H9 (cell line): Measurements from ENCODE around the gene WHRN. TPM values are rescaled to one million over a fixed set of nuclear protein-coding genes. Genes with fewer than 3 reads are reported as not detected.

Experiments
- DNase-seq: peaks from one replicate; pipeline ENCODE4 v3.0.0-alpha.2; 2017
- H2AFZ ChIP-seq: one replicate; pipeline ENCODE4 v1.6.1; 2013; ENCODE audit warnings: mild to moderate bottlenecking, low read length, control low read depth, moderate library complexity
- H2AK5ac ChIP-seq: 2 replicates; pipeline ENCODE4 v1.6.1; 2013; ENCODE audit warnings: low read length, control low read depth, mixed read lengths; ENCODE audit not compliant: insufficient read length
- H2BK120ac ChIP-seq: one replicate; pipeline ENCODE4 v1.6.1; 2013; ENCODE audit warnings: low read depth, mild to moderate bottlenecking, low read length, control low read depth, inconsistent platforms; ENCODE audit not compliant: poor library complexity, severe bottlenecking
- H2BK12ac ChIP-seq: 2 replicates; pipeline ENCODE4 v1.6.1; 2013; ENCODE audit warnings: low read length, control low read depth, mixed read lengths, low read depth; ENCODE audit not compliant: insufficient read length
- H2BK15ac ChIP-seq: 2 replicates; pipeline ENCODE4 v1.6.1; 2013; ENCODE audit warnings: low read depth, low read length, control low read depth
- H2BK20ac ChIP-seq: one replicate; pipeline ENCODE4 v1.6.1; 2013; ENCODE audit warnings: low read depth, mild to moderate bottlenecking, low read length, control low read depth, inconsistent platforms; ENCODE audit not compliant: poor library complexity, severe bottlenecking
- H2BK5ac ChIP-seq: 2 replicates; pipeline ENCODE4 v1.6.1; 2013; ENCODE audit warnings: low read length, control low read depth, mixed read lengths; ENCODE audit not compliant: insufficient read length
- H3K14ac ChIP-seq: 2 replicates; pipeline ENCODE4 v1.6.1; 2013; ENCODE audit warnings: low read length, control low read depth; ENCODE audit not compliant: insufficient read depth
- H3K18ac ChIP-seq: 2 replicates; pipeline ENCODE4 v1.6.1; 2013; ENCODE audit warnings: low read depth, mild to moderate bottlenecking, mixed read lengths, low read length, control low read depth; ENCODE audit not compliant: insufficient read length
- H3K23ac ChIP-seq: 2 replicates; pipeline ENCODE4 v1.6.1; 2013; ENCODE audit warnings: low read length, control low read depth, mixed read lengths, low read depth; ENCODE audit not compliant: insufficient read length
- H3K23me2 ChIP-seq: 2 replicates; pipeline ENCODE4 v1.6.1; 2013; ENCODE audit warnings: low read depth, mild to moderate bottlenecking, mixed read lengths, low read length, control low read depth; ENCODE audit not compliant: insufficient read length, poor library complexity, severe bottlenecking
- H3K27ac ChIP-seq: 2 replicates; pipeline ENCODE4 v1.5.1; 2013; ENCODE audit warnings: low read length, control low read depth, mixed read lengths, low read depth; ENCODE audit not compliant: insufficient read length
- H3K27me3 ChIP-seq: 2 replicates; pipeline ENCODE4 v1.6.1; 2013; ENCODE audit warnings: low read length, control low read depth, inconsistent platforms; ENCODE audit not compliant: insufficient read depth
- H3K4ac ChIP-seq: 2 replicates; pipeline ENCODE4 v1.6.1; 2013; ENCODE audit warnings: low read depth, mild to moderate bottlenecking, control low read depth, inconsistent platforms, low read length, moderate library complexity
- H3K4me1 ChIP-seq: 2 replicates; pipeline ENCODE4 v1.6.1; 2013; ENCODE audit warnings: low read length, control low read depth, inconsistent platforms; ENCODE audit not compliant: insufficient read depth
- H3K4me2 ChIP-seq: 2 replicates; pipeline ENCODE4 v1.6.1; 2013; ENCODE audit warnings: low read length, control low read depth, mixed read lengths; ENCODE audit not compliant: insufficient read length, insufficient read depth
- H3K56ac ChIP-seq: 2 replicates; pipeline ENCODE4 v1.6.1; 2013; ENCODE audit warnings: low read depth, mild to moderate bottlenecking, mixed read lengths, low read length, control low read depth; ENCODE audit not compliant: insufficient read length
- H3K79me1 ChIP-seq: 2 replicates; pipeline ENCODE4 v1.6.1; 2013; ENCODE audit warnings: low read depth, mild to moderate bottlenecking, moderate library complexity, low read length, control low read depth, inconsistent platforms; ENCODE audit not compliant: insufficient read depth, poor library complexity, severe bottlenecking
- H3K79me2 ChIP-seq: 2 replicates; pipeline ENCODE4 v1.6.1; 2013; ENCODE audit warnings: low read length, control low read depth, inconsistent platforms; ENCODE audit not compliant: insufficient read depth
- H3K9ac ChIP-seq: 2 replicates; pipeline ENCODE4 v1.6.1; 2013; ENCODE audit warnings: low read length, control low read depth, mixed read lengths; ENCODE audit not compliant: insufficient read length; ENCODE audit errors: extremely low read depth
- H3K9me3 ChIP-seq: one replicate; pipeline ENCODE4 v1.6.1; 2013; ENCODE audit warnings: low read depth, low read length, inconsistent platforms; ENCODE audit not compliant: control insufficient read depth
- H3T11ph ChIP-seq: one replicate; pipeline ENCODE4 v1.6.1; 2013; ENCODE audit warnings: mild to moderate bottlenecking, low read length, control low read depth, inconsistent platforms
- H4K20me1 ChIP-seq: one replicate; pipeline ENCODE4 v1.6.1; 2013; ENCODE audit not compliant: control insufficient read depth, insufficient read length, insufficient read depth
- H4K5ac ChIP-seq: 2 replicates; pipeline ENCODE4 v1.6.1; 2013; ENCODE audit warnings: low read depth, mild to moderate bottlenecking, mixed read lengths, low read length, control low read depth; ENCODE audit not compliant: insufficient read length
- H4K8ac ChIP-seq: replicated peaks from 2 replicates; pipeline ENCODE4 v1.6.1; 2013; ENCODE audit warnings: low read length, control low read depth, mixed read lengths, low read depth; ENCODE audit not compliant: insufficient read length
- H4K91ac ChIP-seq: 2 replicates; pipeline ENCODE4 v1.6.1; 2013; ENCODE audit warnings: low read depth, mild to moderate bottlenecking, moderate library complexity, mixed read lengths, low read length, control low read depth; ENCODE audit not compliant: insufficient read length
- H3K27ac Mint-ChIP-seq, 3 experiments: 2 replicates in 2 of 3; 3 replicates in 1 of 3; pipeline ENCODE4 v1.8.0; 2020 to 2021; ENCODE audit warnings: mixed read lengths in 3 of 3, mild to moderate bottlenecking in 1 of 3, moderate library complexity in 1 of 3
- H3K27me3 Mint-ChIP-seq: 2 replicates; pipeline ENCODE4 v1.8.0; 2021; ENCODE audit warnings: low read depth, mild to moderate bottlenecking, moderate library complexity, mixed read lengths
- H3K36me3 Mint-ChIP-seq, 3 experiments: 2 replicates in 2 of 3; 3 replicates in 1 of 3; pipeline ENCODE4 v1.8.0; 2020 to 2021; ENCODE audit warnings: low read depth in 3 of 3, mixed read lengths in 3 of 3; ENCODE audit not compliant: insufficient read depth in 1 of 3
- H3K4me1 Mint-ChIP-seq, 2 experiments: 2 replicates each; pipeline ENCODE4 v1.8.0; 2020; ENCODE audit warnings: mixed read lengths in 2 of 2
- H3K4me3 Mint-ChIP-seq, 2 experiments: 2 replicates in 1 of 2; 3 replicates in 1 of 2; pipeline ENCODE4 v1.8.0; 2020 to 2021; ENCODE audit warnings: mild to moderate bottlenecking in 2 of 2, mixed read lengths in 2 of 2, moderate library complexity in 1 of 2
- H3K9me3 Mint-ChIP-seq, 2 experiments: 2 replicates in 1 of 2; 3 replicates in 1 of 2; pipeline ENCODE4 v1.8.0; 2020; ENCODE audit warnings: mild to moderate bottlenecking in 2 of 2, mixed read lengths in 2 of 2, moderate library complexity in 1 of 2
- CTCF ChIP-seq: fragments of 200-600 bp; sonication (generic); conservative IDR thresholded peaks from 3 replicates; pipeline ENCODE4 v1.8.0; 2021; ENCODE audit warnings: antibody characterized with exemption, mild to moderate bottlenecking
- WGBS: extraction: QIAGEN DNeasy Blood & Tissue Kit; methylation state at CpG from one replicate; pipeline ENCODE4 v1.1.7; 2013; ENCODE audit warnings: missing lambda C conversion rate, low lambda C conversion rate, mixed read lengths; ENCODE audit not compliant: insufficient read length; ENCODE audit errors: extremely low coverage; 5-methylcytosine and 5-hydroxymethylcytosine counted together
- total RNA-seq: library from RNA; stranded (reverse); gene quantifications from 2 replicates; pipeline ENCODE4 v1.2.1, GENCODE V29; 2021

WHRN gene
- total RNA-seq, 1 experiment from 2014 or later, result 2.2 TPM

- DNase-seq, result no peak
- H3K4ac ChIP-seq, result no peak overlapping the region
- H3K4me2 ChIP-seq, result no peak overlapping the region
Measured at GRCh38 chr9:114469091-114469853, 36.0 kb downstream of the WHRN start.

More at GRCh38 chr9:114469091-114469853, 36.0 kb downstream of the WHRN start:
- Histone ChIP-seq H3T11ph (no peak overlapping the region), H4K5ac (no peak overlapping the region), H3K23me2 (no peaks in the 10 kb centered on the region), H3K14ac (no peak overlapping the region), H4K8ac (no peak overlapping the region), H3K9ac (no peak overlapping the region), H3K27me3 (no peaks in the 10 kb centered on the region), H3K4me1 (no peaks in the 10 kb centered on the region; the same call in 1 of the 2 replicates), H2AFZ (no peak overlapping the region), H3K79me1 (no peaks in the 10 kb centered on the region), H4K20me1 (no peaks in the 10 kb centered on the region), H3K18ac (no peak overlapping the region), H2AK5ac (no peak overlapping the region), H2BK20ac (no peak overlapping the region), H2BK120ac (no peak overlapping the region), H2BK12ac (no peak overlapping the region), H3K27ac (no peak overlapping the region), H3K23ac (no peak overlapping the region), H4K91ac (no peak overlapping the region), H3K56ac (no peak overlapping the region), H2BK5ac (peak overlapping the region; percentile 41), H3K79me2 (no peaks in the 10 kb centered on the region), H3K9me3 (no peaks in the 10 kb centered on the region), H2BK15ac (no peak overlapping the region)
- Mint-ChIP-seq H3K27me3 (no peaks in the 10 kb centered on the region; the same call in 1 of the 2 replicates), H3K36me3 (peaks cover 2 to 4% (median 3%) of the 10 kb centered on the region in 3 experiments; a peak in 5 of 7 replicates), H3K4me1 (peaks cover 15 to 25% of the 10 kb centered on the region in 2 experiments), H3K9me3 (no peaks in the 10 kb centered on the region), H3K27ac (no peak overlapping the region), H3K4me3 (no peak overlapping the region)
- no CpG with 5 or more reads among the region's 16 CpGs for WGBS
- TF ChIP-seq CTCF, result no peak
